ELR (cell line): ENCODE measurements around the gene STYXL2.

Experiments used
- DNase-seq: peaks from one replicate; pipeline ENCODE4 v3.0.0-alpha.2; 2015; ENCODE audit warnings: low read depth

STYXL2 gene

GRCh38 chr1:167081594-167082156, 12.2 kb upstream of the STYXL2 start:
- DNase-seq: no peak

GRCh38 chr1:167082511-167083027, 11.3 kb upstream of the STYXL2 start:
- peak; percentile 28 for DNase-seq

- DNase-seq: no peak
These were observed 10.7 kb upstream of the STYXL2 start for GRCh38 chr1:167083066-167083665.

- no peak for DNase-seq
These were observed 10.0 kb upstream of the STYXL2 start for GRCh38 chr1:167083871-167084270.

GRCh38 chr1:167084757-167085156, 9.1 kb upstream of the STYXL2 start:
- DNase-seq: no peak

GRCh38 chr1:167086033-167086432, 7.8 kb upstream of the STYXL2 start:
- DNase-seq: no peak

GRCh38 chr1:167086768-167087167, 7.1 kb upstream of the STYXL2 start:
- no peak for DNase-seq

GRCh38 chr1:167088746-167089417, 5.0 kb upstream of the STYXL2 start:
- no peak for DNase-seq

GRCh38 chr1:167089939-167090313, 3.9 kb upstream of the STYXL2 start:
- no peak for DNase-seq

GRCh38 chr1:167090314-167090942, 3.4 kb upstream of the STYXL2 start, which contains the start of gene GPA33:
TSS of gene GPA33 (minus strand) at chr1:167090377. CDS start at chr1:167090287, 90 bp downstream.
- DNase-seq: no peak

- no peak for DNase-seq
These were observed 1.2 kb upstream of the STYXL2 start for GRCh38 chr1:167092653-167093052.

GRCh38 chr1:167094690-167095089, 815 bp downstream of the STYXL2 start:
- DNase-seq: no peak

GRCh38 chr1:167095368-167095767, 1.5 kb downstream of the STYXL2 start:
- DNase-seq: peak; percentile 75

- no peak for DNase-seq
These were observed 6.0 kb downstream of the STYXL2 start for GRCh38 chr1:167099851-167100250.

GRCh38 chr1:167100730-167101129, 6.9 kb downstream of the STYXL2 start:
- DNase-seq: no peak

GRCh38 chr1:167101754-167102153, 7.9 kb downstream of the STYXL2 start:
- no peak for DNase-seq

GRCh38 chr1:167102906-167103573, 9.2 kb downstream of the STYXL2 start:
- no peak for DNase-seq

GRCh38 chr1:167104256-167104633, 10.4 kb downstream of the STYXL2 start:
- no peak for DNase-seq

- peak; percentile 18 for DNase-seq
These were observed 11.6 kb downstream of the STYXL2 start for GRCh38 chr1:167105271-167106118.

GRCh38 chr1:167106119-167106461, 12.2 kb downstream of the STYXL2 start:
- DNase-seq: no peak

GRCh38 chr1:167107456-167107855, 13.6 kb downstream of the STYXL2 start:
- peak; percentile 30 for DNase-seq

GRCh38 chr1:167109125-167109524, 15.2 kb downstream of the STYXL2 start:
- no peak for DNase-seq
